Effector memory CD8-positive, alpha-beta T cell (primary cell): ENCODE measurements around the gene MGMT.

Experiments used
- ATAC-seq: fragments of 150-1000 bp; cut with Tn5 transposase; replicated peaks from 2 replicates; pipeline ENCODE4 v1.10.0; 2021; ENCODE audit warnings: mild to moderate bottlenecking, moderate library complexity
- DNase-seq, 3 experiments: peaks; one replicate each; pipeline ENCODE4 v3.0.0; 2021
- H3K27ac Mint-ChIP-seq, 2 donors: one replicate each; pipeline ENCODE4 v1.8.0; 2022; ENCODE audit warnings: mild to moderate bottlenecking in 2 of 2, mixed read lengths in 2 of 2, moderate library complexity in 2 of 2
- H3K27me3 Mint-ChIP-seq, 2 donors: one replicate each; pipeline ENCODE4 v1.8.0; 2022; ENCODE audit warnings: mixed read lengths in 2 of 2
- H3K36me3 Mint-ChIP-seq: one replicate; pipeline ENCODE4 v1.8.0; 2022; ENCODE audit warnings: mild to moderate bottlenecking, moderate library complexity, mixed read lengths; ENCODE audit not compliant: insufficient read depth
- H3K4me1 Mint-ChIP-seq, 2 donors: one replicate each; pipeline ENCODE4 v1.8.0; 2022; ENCODE audit warnings: low read depth in 2 of 2, mixed read lengths in 2 of 2
- H3K4me3 Mint-ChIP-seq, 2 donors: one replicate each; pipeline ENCODE4 v1.8.0; 2022; ENCODE audit warnings: mild to moderate bottlenecking in 2 of 2, mixed read lengths in 2 of 2, moderate library complexity in 2 of 2
- H3K9me3 Mint-ChIP-seq, 2 donors: one replicate each; pipeline ENCODE4 v1.8.0; 2022; ENCODE audit warnings: mixed read lengths in 2 of 2

MGMT gene

GRCh38 chr10:129704786-129705525, 237.9 kb downstream of the MGMT start:
- H3K27me3 Mint-ChIP-seq = no peaks in the 10 kb centered on the region
- H3K9me3 Mint-ChIP-seq = no peaks in the 10 kb centered on the region
- no peak overlapping the region for H3K4me3 Mint-ChIP-seq
- H3K4me1 Mint-ChIP-seq = peaks cover 5 to 7% of the 10 kb centered on the region in 2 donors
- no peak overlapping the region for H3K27ac Mint-ChIP-seq
- H3K36me3 Mint-ChIP-seq = peaks cover 11% of the 10 kb centered on the region
- ATAC-seq (no peak), DNase-seq (no peak)

- H3K36me3 Mint-ChIP-seq = peaks cover 11% of the 10 kb centered on the region
- H3K4me1 Mint-ChIP-seq = peaks cover 4 to 7% of the 10 kb centered on the region in 2 donors
- H3K9me3 Mint-ChIP-seq = no peaks in the 10 kb centered on the region
- DNase-seq (no peak), ATAC-seq (no peak)
- H3K27me3 Mint-ChIP-seq = no peaks in the 10 kb centered on the region
- H3K27ac Mint-ChIP-seq = no peak overlapping the region
- no peak overlapping the region for H3K4me3 Mint-ChIP-seq
These were observed 238.6 kb downstream of the MGMT start for GRCh38 chr10:129705676-129706075.

GRCh38 chr10:129706081-129706480, 239.0 kb downstream of the MGMT start:
- Mint-ChIP-seq H3K4me3 (no peak overlapping the region), H3K27me3 (no peaks in the 10 kb centered on the region), H3K36me3 (peaks cover 13% of the 10 kb centered on the region), H3K9me3 (no peaks in the 10 kb centered on the region), H3K4me1 (peaks cover 4 to 7% of the 10 kb centered on the region in 2 donors), H3K27ac (no peak overlapping the region)
- no peak for DNase-seq
- no peak for ATAC-seq

GRCh38 chr10:129706523-129706922, 239.5 kb downstream of the MGMT start:
- no peak overlapping the region for H3K4me3 Mint-ChIP-seq
- no peak for ATAC-seq
- no peak for DNase-seq
- no peaks in the 10 kb centered on the region for H3K27me3 Mint-ChIP-seq
- peaks cover 14% of the 10 kb centered on the region for H3K36me3 Mint-ChIP-seq
- no peaks in the 10 kb centered on the region for H3K9me3 Mint-ChIP-seq
- peaks cover 4 to 7% of the 10 kb centered on the region in 2 donors for H3K4me1 Mint-ChIP-seq
- H3K27ac Mint-ChIP-seq = no peak overlapping the region

- H3K36me3 Mint-ChIP-seq = peaks cover 12% of the 10 kb centered on the region
- H3K9me3 Mint-ChIP-seq = no peaks in the 10 kb centered on the region
- no peak overlapping the region for H3K27ac Mint-ChIP-seq
- no peaks in the 10 kb centered on the region for H3K27me3 Mint-ChIP-seq
- DNase-seq (no peak), ATAC-seq (no peak)
- H3K4me3 Mint-ChIP-seq = no peak overlapping the region
- peaks cover 4 to 7% of the 10 kb centered on the region in 2 donors for H3K4me1 Mint-ChIP-seq
These were observed 240.7 kb downstream of the MGMT start for GRCh38 chr10:129707406-129708388.

GRCh38 chr10:129709101-129709500, 242.1 kb downstream of the MGMT start:
- ATAC-seq (no peak), DNase-seq (no peak)
- no peak overlapping the region for H3K4me3 Mint-ChIP-seq
- peaks cover 0 to 3% of the 10 kb centered on the region in 2 donors for H3K4me1 Mint-ChIP-seq
- H3K9me3 Mint-ChIP-seq = no peaks in the 10 kb centered on the region
- peaks cover 12% of the 10 kb centered on the region for H3K36me3 Mint-ChIP-seq
- no peak overlapping the region for H3K27ac Mint-ChIP-seq
- H3K27me3 Mint-ChIP-seq = no peaks in the 10 kb centered on the region

- Mint-ChIP-seq H3K36me3 (peaks cover 12% of the 10 kb centered on the region), H3K27me3 (no peaks in the 10 kb centered on the region), H3K4me3 (no peak overlapping the region), H3K9me3 (no peaks in the 10 kb centered on the region), H3K4me1 (peaks cover 0 to under 1% of the 10 kb centered on the region in 2 donors), H3K27ac (no peak overlapping the region)
- DNase-seq (no peak), ATAC-seq (no peak)
These were observed 242.8 kb downstream of the MGMT start for GRCh38 chr10:129709627-129710509.

- no peaks in the 10 kb centered on the region for H3K9me3 Mint-ChIP-seq
- H3K4me3 Mint-ChIP-seq = no peak overlapping the region
- H3K36me3 Mint-ChIP-seq = peaks cover 12% of the 10 kb centered on the region
- H3K27ac Mint-ChIP-seq = no peak overlapping the region
- H3K4me1 Mint-ChIP-seq = no peaks in the 10 kb centered on the region
- no peaks in the 10 kb centered on the region for H3K27me3 Mint-ChIP-seq
- DNase-seq (no peak), ATAC-seq (no peak)
These were observed 243.4 kb downstream of the MGMT start for GRCh38 chr10:129710510-129710847.

- Mint-ChIP-seq H3K27ac (no peak overlapping the region), H3K4me3 (no peak overlapping the region), H3K4me1 (no peaks in the 10 kb centered on the region), H3K27me3 (no peaks in the 10 kb centered on the region), H3K9me3 (no peaks in the 10 kb centered on the region), H3K36me3 (peaks cover 9% of the 10 kb centered on the region)
- no peak for ATAC-seq
- DNase-seq = no peak
These were observed 244.2 kb downstream of the MGMT start for GRCh38 chr10:129711291-129711690.

- Mint-ChIP-seq H3K27me3 (no peaks in the 10 kb centered on the region), H3K9me3 (no peaks in the 10 kb centered on the region), H3K36me3 (peaks cover 9% of the 10 kb centered on the region), H3K27ac (no peak overlapping the region), H3K4me3 (no peak overlapping the region), H3K4me1 (no peaks in the 10 kb centered on the region)
- DNase-seq = no peak
- no peak for ATAC-seq
These were observed 245.0 kb downstream of the MGMT start for GRCh38 chr10:129712000-129712399.

- ATAC-seq = no peak
- H3K4me1 Mint-ChIP-seq = no peaks in the 10 kb centered on the region
- H3K27me3 Mint-ChIP-seq = no peaks in the 10 kb centered on the region
- H3K36me3 Mint-ChIP-seq = peaks cover 3% of the 10 kb centered on the region
- no peak overlapping the region for H3K27ac Mint-ChIP-seq
- no peak for DNase-seq
- H3K4me3 Mint-ChIP-seq = no peak overlapping the region
- peaks cover 0 to 4% of the 10 kb centered on the region in 2 donors for H3K9me3 Mint-ChIP-seq
These were observed 246.7 kb downstream of the MGMT start for GRCh38 chr10:129713659-129714265.

GRCh38 chr10:129715805-129716204, 248.8 kb downstream of the MGMT start:
- peaks cover 3% of the 10 kb centered on the region for H3K36me3 Mint-ChIP-seq
- no peak for ATAC-seq
- no peak overlapping the region for H3K4me3 Mint-ChIP-seq
- no peak overlapping the region for H3K27ac Mint-ChIP-seq
- H3K9me3 Mint-ChIP-seq = peaks cover 0 to 12% of the 10 kb centered on the region in 2 donors
- no peaks in the 10 kb centered on the region for H3K4me1 Mint-ChIP-seq
- H3K27me3 Mint-ChIP-seq = no peaks in the 10 kb centered on the region
- DNase-seq = no peak

- ATAC-seq (no peak), DNase-seq (no peak)
- no peaks in the 10 kb centered on the region for H3K4me1 Mint-ChIP-seq
- H3K4me3 Mint-ChIP-seq = no peak overlapping the region
- H3K9me3 Mint-ChIP-seq = peaks cover 3 to 12% of the 10 kb centered on the region in 2 donors
- H3K36me3 Mint-ChIP-seq = no peaks in the 10 kb centered on the region
- H3K27me3 Mint-ChIP-seq = no peaks in the 10 kb centered on the region
- H3K27ac Mint-ChIP-seq = no peak overlapping the region
These were observed 249.2 kb downstream of the MGMT start for GRCh38 chr10:129716211-129716681.
